ENCODE data around the gene SPOUT1. TPM values are rescaled to one million over a fixed set of nuclear protein-coding genes. Genes with fewer than 3 reads are reported as not detected.
"Not testable (repeated sequence)": the region's sequence is repeated elsewhere in the genome, so short reads cannot be mapped to it uniquely, and the experiment has no call there.

Gene SPOUT1
- total RNA-seq, 2 experiments from 2014 or later: 22.2 to 27.6 TPM

DNA sequence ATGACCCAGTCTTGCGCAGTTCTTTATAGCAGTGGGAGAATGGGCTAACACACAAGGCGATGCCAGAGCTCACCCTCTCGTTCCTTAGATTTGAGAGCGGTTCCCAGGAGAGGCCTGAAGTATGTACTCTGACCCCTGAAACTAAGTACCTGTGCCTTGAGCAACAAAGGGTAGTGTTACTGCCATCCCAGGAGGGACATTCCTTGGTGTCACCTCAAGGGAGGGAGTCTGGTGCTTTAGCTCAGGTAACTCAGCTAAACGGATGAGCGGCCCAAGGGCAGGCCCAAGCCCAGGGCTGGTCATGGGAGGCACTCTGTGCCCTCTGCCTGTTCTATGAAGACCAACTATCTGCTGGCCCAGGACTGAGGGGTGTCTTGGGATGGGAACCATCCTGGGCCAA, 31.9 kb upstream of the SPOUT1 start:
- CTCF ChIA-PET: interaction anchor here (1.3 to 5.3 kb wide), 2 partner anchors 20 to 67 kb away, joined by 5 to 29 read pairs; partner anchors contain the start of gene KYAT1
- Histone ChIP-seq H3K27ac (ENCODE audit: low read depth in 1 of 2, low read length in 2 of 2) (no peak overlapping the region), H3K4me3 (ENCODE audit: low read length) (no peak overlapping the region), H3K4me1 (ENCODE audit: insufficient read depth, low read length) (peaks cover 5% of the 10 kb centered on the region), H3K27me3 (ENCODE audit: control insufficient read depth in 1 of 2, insufficient read depth in 2 of 2, low read length in 2 of 2) (no peaks in the 10 kb centered on the region), H3K36me3 (ENCODE audit: insufficient read depth, low read length) (no peaks in the 10 kb centered on the region), H3K9me3 (ENCODE audit: control insufficient read depth in 1 of 2, insufficient read depth in 1 of 2, low read length in 2 of 2) (no peaks in the 10 kb centered on the region)
- POLR2A ChIA-PET: interaction anchor here (0.7 kb wide), 1 partner anchor 60 kb away, joined by 3 read pairs; the partner anchor contains the start of gene PHYHD1
- intact Hi-C loops (cut with DNase I, micrococcal nuclease): no loop called here
- TF ChIP-seq, protein P1, sequence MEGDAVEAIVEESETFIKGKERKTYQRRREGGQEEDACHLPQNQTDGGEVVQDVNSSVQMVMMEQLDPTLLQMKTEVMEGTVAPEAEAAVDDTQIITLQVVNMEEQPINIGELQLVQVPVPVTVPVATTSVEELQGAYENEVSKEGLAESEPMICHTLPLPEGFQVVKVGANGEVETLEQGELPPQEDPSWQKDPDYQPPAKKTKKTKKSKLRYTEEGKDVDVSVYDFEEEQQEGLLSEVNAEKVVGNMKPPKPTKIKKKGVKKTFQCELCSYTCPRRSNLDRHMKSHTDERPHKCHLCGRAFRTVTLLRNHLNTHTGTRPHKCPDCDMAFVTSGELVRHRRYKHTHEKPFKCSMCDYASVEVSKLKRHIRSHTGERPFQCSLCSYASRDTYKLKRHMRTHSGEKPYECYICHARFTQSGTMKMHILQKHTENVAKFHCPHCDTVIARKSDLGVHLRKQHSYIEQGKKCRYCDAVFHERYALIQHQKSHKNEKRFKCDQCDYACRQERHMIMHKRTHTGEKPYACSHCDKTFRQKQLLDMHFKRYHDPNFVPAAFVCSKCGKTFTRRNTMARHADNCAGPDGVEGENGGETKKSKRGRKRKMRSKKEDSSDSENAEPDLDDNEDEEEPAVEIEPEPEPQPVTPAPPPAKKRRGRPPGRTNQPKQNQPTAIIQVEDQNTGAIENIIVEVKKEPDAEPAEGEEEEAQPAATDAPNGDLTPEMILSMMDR (IDR thresholded peaks at IDR 0.05): no peak
- H3K36me3 Mint-ChIP-seq (ENCODE audit: low read depth): no peaks in the 10 kb centered on the region
- H3K27me3 Mint-ChIP-seq: no peaks in the 10 kb centered on the region
- DNase-seq (no peak), ATAC-seq (ENCODE audit: poor library complexity) (no peak)
- no peak overlapping the region for H3K4me3 Mint-ChIP-seq
- no peak overlapping the region for H3K27ac Mint-ChIP-seq
- H3K9me3 Mint-ChIP-seq: no peaks in the 10 kb centered on the region
- H3K4me1 Mint-ChIP-seq (ENCODE audit: low read depth): peaks cover 4% of the 10 kb centered on the region

DNA sequence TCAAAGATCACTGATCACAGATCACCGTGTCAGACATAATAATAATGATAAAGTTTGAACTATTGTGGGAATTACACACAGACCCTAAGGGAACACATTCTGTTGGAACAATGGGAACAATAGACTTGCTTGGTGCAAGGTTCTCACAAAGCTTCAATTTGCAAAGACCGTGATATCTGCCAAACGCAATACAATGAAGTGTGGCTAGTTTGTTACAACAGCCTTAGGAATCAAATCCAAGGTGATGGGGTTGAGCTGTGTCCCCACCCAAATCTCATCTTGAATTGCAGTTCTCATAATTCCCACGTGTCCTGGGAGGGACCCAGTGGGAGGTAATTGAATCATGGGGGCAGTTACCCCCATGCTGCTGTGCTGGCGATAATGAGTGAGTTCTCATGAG, 31.3 kb upstream of the SPOUT1 start:
- no peak overlapping the region for H3K4me3 ChIP-seq (ENCODE audit: low read length)
- H3K4me3 Mint-ChIP-seq: no peak overlapping the region
- ChIA-PET POLR2A (interaction anchor here (0.7 kb wide), 1 partner anchor 60 kb away, joined by 3 read pairs; the partner anchor contains the start of gene PHYHD1), CTCF (interaction anchor here (5.3 kb wide), 1 partner anchor 68 kb away, joined by 29 read pairs; no protein-coding TSS in a partner anchor)
- no peak overlapping the region for H3K27ac ChIP-seq (ENCODE audit: low read depth in 1 of 2, low read length in 2 of 2)
- H3K9me3 Mint-ChIP-seq: no peaks in the 10 kb centered on the region
- no peaks in the 10 kb centered on the region for H3K27me3 ChIP-seq (ENCODE audit: control insufficient read depth in 1 of 2, insufficient read depth in 2 of 2, low read length in 2 of 2)
- H3K4me1 ChIP-seq (ENCODE audit: insufficient read depth, low read length): peaks cover 5% of the 10 kb centered on the region
- DNase-seq: no peak
- no peak overlapping the region for H3K27ac Mint-ChIP-seq
- no peaks in the 10 kb centered on the region for H3K36me3 ChIP-seq (ENCODE audit: insufficient read depth, low read length)
- H3K36me3 Mint-ChIP-seq (ENCODE audit: low read depth): no peaks in the 10 kb centered on the region
- no peaks in the 10 kb centered on the region for H3K27me3 Mint-ChIP-seq
- ATAC-seq (ENCODE audit: poor library complexity): no peak
- no peaks in the 10 kb centered on the region for H3K9me3 ChIP-seq (ENCODE audit: control insufficient read depth in 1 of 2, insufficient read depth in 1 of 2, low read length in 2 of 2)
- peaks cover 4% of the 10 kb centered on the region for H3K4me1 Mint-ChIP-seq (ENCODE audit: low read depth)
- TF ChIP-seq, protein P1 (IDR thresholded peaks at IDR 0.05): no peak
- intact Hi-C loops (cut with DNase I, micrococcal nuclease): no loop called here

- H3K9me3 ChIP-seq (ENCODE audit: control insufficient read depth in 1 of 2, insufficient read depth in 1 of 2, low read length in 2 of 2); H3K27ac ChIP-seq (ENCODE audit: low read depth in 1 of 2, low read length in 2 of 2); CTCF ChIA-PET; ATAC-seq (ENCODE audit: poor library complexity); H3K4me3 Mint-ChIP-seq; H3K4me1 ChIP-seq (ENCODE audit: insufficient read depth, low read length); H3K27me3 Mint-ChIP-seq; H3K9me3 Mint-ChIP-seq; DNase-seq; H3K27ac Mint-ChIP-seq; H3K36me3 ChIP-seq (ENCODE audit: insufficient read depth, low read length); intact Hi-C loops (cut with DNase I, micrococcal nuclease); H3K4me1 Mint-ChIP-seq (ENCODE audit: low read depth); H3K27me3 ChIP-seq (ENCODE audit: control insufficient read depth in 1 of 2, insufficient read depth in 2 of 2, low read length in 2 of 2); H3K36me3 Mint-ChIP-seq (ENCODE audit: low read depth); H3K4me3 ChIP-seq (ENCODE audit: low read length); POLR2A ChIA-PET: not testable (repeated sequence)
These were observed 28.9 kb upstream of the SPOUT1 start for GRCh38 chr9:128858476-128858875.

- not testable (repeated sequence) for H3K4me1 Mint-ChIP-seq (ENCODE audit: low read depth); H3K9me3 Mint-ChIP-seq
These were observed 24.9 kb upstream of the SPOUT1 start for GRCh38 chr9:128854454-128854853.

DNA sequence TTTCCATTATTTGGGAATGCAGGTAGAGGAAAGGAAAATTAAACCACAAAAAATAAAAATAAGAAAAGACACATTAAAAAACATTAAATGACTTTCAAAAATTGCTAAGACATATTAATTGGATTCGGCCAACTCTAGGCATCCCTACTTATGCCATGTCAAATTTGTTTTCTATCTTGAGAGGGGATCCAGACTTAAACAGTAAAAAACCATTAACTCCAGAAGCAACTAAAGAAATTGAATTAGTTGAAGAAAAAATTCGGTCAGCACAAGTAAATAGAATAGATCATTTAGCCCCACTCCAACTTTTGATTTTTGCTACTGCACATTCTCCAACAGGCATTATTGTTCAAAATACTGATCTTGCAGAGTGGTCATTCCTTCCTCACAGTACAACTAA, 23.1 kb upstream of the SPOUT1 start:
- H3K4me1 Mint-ChIP-seq (ENCODE audit: low read depth); ATAC-seq (ENCODE audit: poor library complexity); H3K27me3 ChIP-seq (ENCODE audit: control insufficient read depth in 1 of 2, insufficient read depth in 2 of 2, low read length in 2 of 2); POLR2A ChIA-PET; H3K9me3 Mint-ChIP-seq; H3K27ac Mint-ChIP-seq; H3K4me3 ChIP-seq (ENCODE audit: low read length); H3K27me3 Mint-ChIP-seq; H3K4me3 Mint-ChIP-seq; DNase-seq; H3K27ac ChIP-seq (ENCODE audit: low read depth in 1 of 2, low read length in 2 of 2); H3K36me3 ChIP-seq (ENCODE audit: insufficient read depth, low read length); H3K4me1 ChIP-seq (ENCODE audit: insufficient read depth, low read length): not testable (repeated sequence)
- H3K9me3 ChIP-seq (ENCODE audit: control insufficient read depth in 1 of 2, insufficient read depth in 1 of 2, low read length in 2 of 2): peaks cover 5 to 12% of the 10 kb centered on the region in 2 experiments
- H3K36me3 Mint-ChIP-seq (ENCODE audit: low read depth): peaks cover 34% of the 10 kb centered on the region
- intact Hi-C loops (cut with DNase I, micrococcal nuclease): loop anchor here in 1 of 2 experiments (1.0 kb wide), 1 partner anchor 76 kb away; no protein-coding TSS in a partner anchor
- CTCF ChIA-PET: interaction anchor here (0.7 to 1.0 kb wide), 2 partner anchors 11 to 76 kb away, joined by 4 to 5 read pairs; no protein-coding TSS in a partner anchor

More at GRCh38 chr9:128854454-128854853, 24.9 kb upstream of the SPOUT1 start:
- H3K27ac Mint-ChIP-seq; H3K4me1 ChIP-seq (ENCODE audit: insufficient read depth, low read length); POLR2A ChIA-PET; H3K4me3 Mint-ChIP-seq; H3K4me3 ChIP-seq (ENCODE audit: low read length); intact Hi-C loops (cut with DNase I, micrococcal nuclease); H3K27me3 Mint-ChIP-seq; H3K27ac ChIP-seq (ENCODE audit: low read depth in 1 of 2, low read length in 2 of 2); ATAC-seq (ENCODE audit: poor library complexity); DNase-seq; H3K9me3 ChIP-seq (ENCODE audit: control insufficient read depth in 1 of 2, insufficient read depth in 1 of 2, low read length in 2 of 2); H3K27me3 ChIP-seq (ENCODE audit: control insufficient read depth in 1 of 2, insufficient read depth in 2 of 2, low read length in 2 of 2); H3K36me3 ChIP-seq (ENCODE audit: insufficient read depth, low read length): not testable (repeated sequence)
- CTCF ChIA-PET: interaction anchor here (1.0 kb wide), 1 partner anchor 9 kb away, joined by 3 read pairs; no protein-coding TSS in a partner anchor
- peaks cover 26% of the 10 kb centered on the region for H3K36me3 Mint-ChIP-seq (ENCODE audit: low read depth)
